GM21576 (cell line): ENCODE data around the gene NCF2.

Source experiments
- ATAC-seq: cut with Tn5 transposase; IDR thresholded peaks from one replicate; pipeline ENCODE4 v1.9.1; 2021; ENCODE audit warnings: mild to moderate bottlenecking, moderate library complexity; ENCODE audit not compliant: unreplicated experiment

The NCF2 gene

GRCh38 chr1:183585038-183585437 is 5.2 kb downstream of the NCF2 start:
- no peak for ATAC-seq

- ATAC-seq: no peak
Observed at GRCh38 chr1:183584147-183584546, 6.1 kb downstream of the NCF2 start.

- ATAC-seq: no peak
Observed at GRCh38 chr1:183583466-183583865, 6.8 kb downstream of the NCF2 start.

GRCh38 chr1:183582021-183582713 is 8.1 kb downstream of the NCF2 start:
- ATAC-seq: no peak

GRCh38 chr1:183580281-183580682 is 10.0 kb downstream of the NCF2 start:
- ATAC-seq: peak; percentile 52

- ATAC-seq: no peak
Observed at GRCh38 chr1:183578856-183579255, 11.4 kb downstream of the NCF2 start.

- no peak for ATAC-seq
Observed at GRCh38 chr1:183577897-183578465, 12.3 kb downstream of the NCF2 start.

- no peak for ATAC-seq
Observed at GRCh38 chr1:183576537-183576936, 13.7 kb downstream of the NCF2 start.

GRCh38 chr1:183575606-183576005 is 14.7 kb downstream of the NCF2 start:
- no peak for ATAC-seq

- no peak for ATAC-seq
Observed at GRCh38 chr1:183572721-183573120, 17.5 kb downstream of the NCF2 start.

- ATAC-seq: no peak
Observed at GRCh38 chr1:183571678-183572268, 18.5 kb downstream of the NCF2 start.

- no peak for ATAC-seq
Observed at GRCh38 chr1:183570451-183570850, 19.8 kb downstream of the NCF2 start.

GRCh38 chr1:183569801-183570200 is 20.5 kb downstream of the NCF2 start:
- ATAC-seq: no peak

- no peak for ATAC-seq
Observed at GRCh38 chr1:183569141-183569540, 21.1 kb downstream of the NCF2 start.

- ATAC-seq: no peak
Observed at GRCh38 chr1:183568176-183569021, 21.9 kb downstream of the NCF2 start.

GRCh38 chr1:183567584-183567983 is 22.7 kb downstream of the NCF2 start:
- ATAC-seq: peak; percentile 68

GRCh38 chr1:183566026-183566425 is 24.2 kb downstream of the NCF2 start:
- no peak for ATAC-seq

- ATAC-seq: no peak
Observed at GRCh38 chr1:183565261-183565660, 25.0 kb downstream of the NCF2 start.

- ATAC-seq: no peak
Observed at GRCh38 chr1:183562701-183563100, 27.6 kb downstream of the NCF2 start.

GRCh38 chr1:183559061-183559460 is 31.2 kb downstream of the NCF2 start:
- no peak for ATAC-seq

GRCh38 chr1:183554577-183554976 is 35.7 kb downstream of the NCF2 start:
- no peak for ATAC-seq

- ATAC-seq: no peak
Observed at GRCh38 chr1:183553764-183554163, 36.5 kb downstream of the NCF2 start.
